GM12873 (cell line): Measurements from ENCODE around the gene RBMS3.

Experiments
- TF ChIP-seq, protein P1 (sequence below): IDR thresholded peaks from 2 replicates; pipeline ENCODE4 v1.5.1; 2012; ENCODE audit warnings: low read depth, mild to moderate bottlenecking, moderate library complexity, low read length, control low read depth; ENCODE audit not compliant: insufficient read depth; ENCODE audit errors: missing control alignments

The RBMS3 gene

DNA sequence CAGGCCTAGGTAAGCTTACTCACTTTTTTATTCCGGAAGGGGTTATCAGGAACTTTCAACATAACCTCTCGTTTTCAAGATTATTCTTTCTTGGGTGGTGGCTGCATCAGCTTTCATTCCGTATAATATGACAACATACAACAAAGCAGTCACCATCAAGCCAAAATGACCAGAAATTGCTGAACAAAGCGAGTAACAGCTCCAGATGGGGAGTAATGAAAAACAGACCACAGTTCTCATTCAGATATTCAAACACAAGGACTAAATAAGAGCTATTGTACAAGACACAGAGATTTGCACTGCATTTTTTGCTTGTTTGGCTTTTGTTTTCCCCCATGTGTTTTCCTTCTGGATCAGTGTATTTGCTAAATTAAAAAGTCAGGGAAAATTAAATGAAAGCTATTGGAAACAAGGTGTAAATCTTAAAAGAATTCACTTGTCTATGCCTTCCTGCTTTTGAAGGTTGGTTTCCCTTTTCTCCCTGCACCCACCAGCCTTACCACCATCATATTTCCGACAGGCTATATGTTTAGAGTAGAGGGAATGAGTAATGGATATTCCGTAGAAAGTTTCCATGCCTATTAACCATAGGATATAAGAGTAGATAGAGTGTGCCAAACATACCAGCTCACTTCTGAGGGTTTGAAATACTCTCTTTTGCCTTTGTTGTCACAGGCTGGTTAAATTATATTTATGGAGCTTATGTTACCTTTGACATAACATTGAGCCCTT is 213.6 kb downstream of the RBMS3 start:
- TF ChIP-seq, protein P1, sequence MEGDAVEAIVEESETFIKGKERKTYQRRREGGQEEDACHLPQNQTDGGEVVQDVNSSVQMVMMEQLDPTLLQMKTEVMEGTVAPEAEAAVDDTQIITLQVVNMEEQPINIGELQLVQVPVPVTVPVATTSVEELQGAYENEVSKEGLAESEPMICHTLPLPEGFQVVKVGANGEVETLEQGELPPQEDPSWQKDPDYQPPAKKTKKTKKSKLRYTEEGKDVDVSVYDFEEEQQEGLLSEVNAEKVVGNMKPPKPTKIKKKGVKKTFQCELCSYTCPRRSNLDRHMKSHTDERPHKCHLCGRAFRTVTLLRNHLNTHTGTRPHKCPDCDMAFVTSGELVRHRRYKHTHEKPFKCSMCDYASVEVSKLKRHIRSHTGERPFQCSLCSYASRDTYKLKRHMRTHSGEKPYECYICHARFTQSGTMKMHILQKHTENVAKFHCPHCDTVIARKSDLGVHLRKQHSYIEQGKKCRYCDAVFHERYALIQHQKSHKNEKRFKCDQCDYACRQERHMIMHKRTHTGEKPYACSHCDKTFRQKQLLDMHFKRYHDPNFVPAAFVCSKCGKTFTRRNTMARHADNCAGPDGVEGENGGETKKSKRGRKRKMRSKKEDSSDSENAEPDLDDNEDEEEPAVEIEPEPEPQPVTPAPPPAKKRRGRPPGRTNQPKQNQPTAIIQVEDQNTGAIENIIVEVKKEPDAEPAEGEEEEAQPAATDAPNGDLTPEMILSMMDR = no peak

DNA sequence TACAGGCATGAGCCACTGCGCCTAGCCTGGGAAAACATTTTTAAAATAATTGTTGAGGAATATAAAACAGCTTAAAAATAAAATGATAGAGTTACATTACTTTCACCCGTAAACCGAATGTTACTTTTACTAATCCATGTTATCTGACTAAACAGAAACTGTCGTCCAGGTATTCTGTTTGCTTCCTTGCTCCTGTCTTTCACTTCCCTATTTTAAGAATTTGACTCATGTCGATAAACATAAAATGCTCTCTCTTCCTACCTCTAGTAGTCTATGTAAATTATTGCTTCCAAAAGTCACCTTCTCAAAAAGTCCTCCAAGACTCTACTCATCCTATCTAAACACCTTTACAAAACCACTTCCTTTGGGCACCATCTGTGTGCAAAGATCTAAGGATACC is 216.4 kb downstream of the RBMS3 start:
- TF ChIP-seq, protein P1 = no peak

DNA sequence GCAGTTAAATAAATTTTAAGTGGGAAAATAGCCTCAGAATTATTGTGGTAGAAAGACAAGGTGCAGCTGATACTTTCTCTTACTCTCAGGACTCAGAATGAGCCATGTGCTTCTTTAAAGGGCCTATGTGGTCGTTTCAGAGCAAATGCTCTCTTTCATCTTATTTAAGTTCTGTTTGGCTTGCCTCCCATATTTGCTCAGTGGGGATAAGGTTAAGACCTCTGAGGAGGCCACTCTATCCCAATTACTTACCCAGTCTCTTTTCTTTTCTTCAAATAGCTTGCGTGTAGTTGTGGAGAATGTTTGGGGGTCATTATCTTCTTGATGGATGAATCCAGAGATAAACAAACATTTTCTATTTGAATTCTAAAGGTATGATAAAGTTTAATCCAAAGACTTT is 221.9 kb downstream of the RBMS3 start:
- TF ChIP-seq, protein P1 = no peak

DNA sequence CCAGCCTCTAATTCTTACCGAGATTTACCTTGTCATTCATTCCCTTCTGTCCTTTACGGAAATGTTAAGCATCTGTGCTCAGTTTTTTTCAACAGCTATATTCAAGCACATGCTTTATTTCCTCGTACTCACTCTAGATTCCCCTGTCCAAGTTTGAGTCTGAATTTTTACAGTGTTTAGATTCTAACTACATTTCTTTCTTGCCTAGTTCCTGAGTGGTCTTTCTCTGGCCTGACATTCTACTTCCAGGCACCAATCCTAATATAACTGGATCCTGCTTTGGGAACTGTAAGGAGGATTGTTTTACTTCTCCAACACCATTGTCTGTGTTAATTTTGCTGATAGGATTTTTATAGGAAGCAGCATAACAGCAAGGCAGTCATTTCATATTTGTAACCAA is 222.4 kb downstream of the RBMS3 start:
- TF ChIP-seq, protein P1 = no peak

DNA sequence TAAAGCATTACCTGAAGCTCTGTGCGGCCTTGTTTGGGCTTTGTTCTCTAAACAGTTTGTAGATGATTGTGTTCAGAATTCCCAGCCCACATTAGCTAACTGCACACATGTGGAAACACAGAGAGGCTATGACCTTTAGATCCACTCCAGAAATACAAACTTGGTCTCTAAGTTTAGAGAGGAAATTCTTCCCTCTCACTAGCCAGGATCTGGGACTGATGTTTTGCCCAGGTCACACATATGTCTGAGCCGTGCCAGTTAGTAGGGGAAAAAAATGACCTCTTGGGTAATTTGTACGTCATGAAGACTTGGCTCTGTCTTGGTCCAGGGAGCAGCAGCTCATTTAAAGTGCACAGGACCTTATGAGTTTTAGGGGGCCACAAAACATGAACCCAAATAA is 223.1 kb downstream of the RBMS3 start:
- TF ChIP-seq, protein P1 = no peak

DNA sequence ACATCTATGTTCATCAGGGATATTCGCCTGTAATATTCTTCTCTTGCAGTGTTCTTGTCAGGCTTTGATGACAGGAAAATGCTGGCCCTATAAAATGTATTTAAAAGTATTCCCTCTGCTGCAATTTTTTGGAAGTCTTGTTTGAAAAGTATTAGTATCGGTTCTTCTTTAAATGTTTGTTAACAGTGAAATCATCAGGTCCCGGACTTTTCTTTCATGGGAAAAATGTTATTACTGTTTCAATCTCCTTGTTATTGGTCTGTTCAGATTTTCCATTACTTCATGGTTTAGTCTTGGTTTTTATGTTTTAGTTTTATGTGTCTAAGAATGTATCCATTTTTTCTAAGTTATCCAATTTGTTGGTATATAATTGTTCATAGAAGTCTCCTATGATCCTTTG is 225.6 kb downstream of the RBMS3 start:
- TF ChIP-seq, protein P1 = no peak

DNA sequence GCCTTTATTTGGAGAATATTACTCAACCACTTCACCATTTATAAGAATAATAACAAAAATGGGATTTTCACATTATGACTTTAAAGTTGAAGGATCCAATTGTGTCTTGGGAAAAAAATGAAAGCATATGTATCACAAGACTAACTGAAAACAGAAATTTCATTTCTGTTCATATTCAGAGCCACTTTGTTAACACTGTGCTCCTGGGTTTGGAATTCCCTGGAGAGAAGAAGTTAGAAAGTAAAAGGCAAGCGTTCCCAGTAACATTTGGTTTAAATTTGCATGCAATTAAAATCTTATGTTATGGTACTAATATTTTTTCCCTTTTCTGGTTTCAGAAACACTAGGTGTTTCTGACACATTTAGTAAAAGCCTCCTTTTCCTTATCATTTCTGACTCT is 230.8 kb downstream of the RBMS3 start:
- TF ChIP-seq, protein P1 = no peak
